Measurements from ENCODE around the gene BCAN.
"Not testable (repeated sequence)": the region's sequence is repeated elsewhere in the genome, so short reads cannot be mapped to it uniquely, and the experiment has no call there.

The BCAN gene

GRCh38 chr1:156618853-156619581 is 22.9 kb upstream of the BCAN start, which contains the start of gene HAPLN2:
TSS of gene HAPLN2 (plus strand) at chr1:156619415. CDS start at chr1:156623491, 4,076 bp downstream.
- no peak for DNase-seq (ENCODE audit: low read depth in 1 of 2, low spot score in 1 of 2)

- DNase-seq (ENCODE audit: low read depth in 1 of 2, low spot score in 1 of 2), result no peak
Observed at GRCh38 chr1:156619582-156619955, 22.3 kb upstream of the BCAN start.

GRCh38 chr1:156622581-156623297 is 19.2 kb upstream of the BCAN start:
- no peak for DNase-seq (ENCODE audit: low read depth in 1 of 2, low spot score in 1 of 2)

- DNase-seq (ENCODE audit: low read depth in 1 of 2, low spot score in 1 of 2), result no peak
Observed at GRCh38 chr1:156623946-156624813, 17.7 kb upstream of the BCAN start.

- no peak for DNase-seq (ENCODE audit: low read depth in 1 of 2, low spot score in 1 of 2)
Observed at GRCh38 chr1:156624814-156625435, 17.0 kb upstream of the BCAN start.

- DNase-seq (ENCODE audit: low read depth in 1 of 2, low spot score in 1 of 2), result peak; percentile 36 to 49
Observed at GRCh38 chr1:156625436-156626078, 16.4 kb upstream of the BCAN start.

GRCh38 chr1:156626079-156626438 is 15.9 kb upstream of the BCAN start:
- no peak for DNase-seq (ENCODE audit: low read depth in 1 of 2, low spot score in 1 of 2)

- DNase-seq (ENCODE audit: low read depth in 1 of 2, low spot score in 1 of 2), result no peak
Observed at GRCh38 chr1:156627313-156627880, 14.5 kb upstream of the BCAN start.

- no peak for DNase-seq (ENCODE audit: low read depth in 1 of 2, low spot score in 1 of 2)
Observed at GRCh38 chr1:156629823-156630449, 12.0 kb upstream of the BCAN start.

- not testable (repeated sequence) for DNase-seq (ENCODE audit: low read depth in 1 of 2, low spot score in 1 of 2)
Observed at GRCh38 chr1:156631152-156631551, 10.8 kb upstream of the BCAN start.

GRCh38 chr1:156632355-156632754 is 9.6 kb upstream of the BCAN start:
- no peak for DNase-seq (ENCODE audit: low read depth in 1 of 2, low spot score in 1 of 2)

- no peak for DNase-seq (ENCODE audit: low read depth in 1 of 2, low spot score in 1 of 2)
Observed at GRCh38 chr1:156638189-156638985, 3.5 kb upstream of the BCAN start.

- no peak for DNase-seq (ENCODE audit: low read depth in 1 of 2, low spot score in 1 of 2)
Observed at GRCh38 chr1:156639601-156640101, 2.3 kb upstream of the BCAN start.

- DNase-seq (ENCODE audit: low read depth in 1 of 2, low spot score in 1 of 2), result no peak
Observed at GRCh38 chr1:156640842-156641706, 843 bp upstream of the BCAN start.

- DNase-seq (ENCODE audit: low read depth in 1 of 2, low spot score in 1 of 2), result no peak
Observed at GRCh38 chr1:156642265-156643048, 540 bp downstream of the BCAN start.

GRCh38 chr1:156643049-156643777 is 1.3 kb downstream of the BCAN start:
- no peak for DNase-seq (ENCODE audit: low read depth in 1 of 2, low spot score in 1 of 2)

- DNase-seq (ENCODE audit: low read depth in 1 of 2, low spot score in 1 of 2), result no peak
Observed at GRCh38 chr1:156643778-156644092, 1.8 kb downstream of the BCAN start.
